HG02588 (cell line): ENCODE data around the gene SELL.
"Not testable (repeated sequence)": the region's sequence is repeated elsewhere in the genome, so short reads cannot be mapped to it uniquely, and the experiment has no call there.

ENCODE experiments used
- ATAC-seq: cut with Tn5 transposase; IDR thresholded peaks from one replicate; pipeline ENCODE4 v1.9.1; 2021; ENCODE audit warnings: mild to moderate bottlenecking, moderate library complexity; ENCODE audit not compliant: unreplicated experiment

The SELL gene

DNA sequence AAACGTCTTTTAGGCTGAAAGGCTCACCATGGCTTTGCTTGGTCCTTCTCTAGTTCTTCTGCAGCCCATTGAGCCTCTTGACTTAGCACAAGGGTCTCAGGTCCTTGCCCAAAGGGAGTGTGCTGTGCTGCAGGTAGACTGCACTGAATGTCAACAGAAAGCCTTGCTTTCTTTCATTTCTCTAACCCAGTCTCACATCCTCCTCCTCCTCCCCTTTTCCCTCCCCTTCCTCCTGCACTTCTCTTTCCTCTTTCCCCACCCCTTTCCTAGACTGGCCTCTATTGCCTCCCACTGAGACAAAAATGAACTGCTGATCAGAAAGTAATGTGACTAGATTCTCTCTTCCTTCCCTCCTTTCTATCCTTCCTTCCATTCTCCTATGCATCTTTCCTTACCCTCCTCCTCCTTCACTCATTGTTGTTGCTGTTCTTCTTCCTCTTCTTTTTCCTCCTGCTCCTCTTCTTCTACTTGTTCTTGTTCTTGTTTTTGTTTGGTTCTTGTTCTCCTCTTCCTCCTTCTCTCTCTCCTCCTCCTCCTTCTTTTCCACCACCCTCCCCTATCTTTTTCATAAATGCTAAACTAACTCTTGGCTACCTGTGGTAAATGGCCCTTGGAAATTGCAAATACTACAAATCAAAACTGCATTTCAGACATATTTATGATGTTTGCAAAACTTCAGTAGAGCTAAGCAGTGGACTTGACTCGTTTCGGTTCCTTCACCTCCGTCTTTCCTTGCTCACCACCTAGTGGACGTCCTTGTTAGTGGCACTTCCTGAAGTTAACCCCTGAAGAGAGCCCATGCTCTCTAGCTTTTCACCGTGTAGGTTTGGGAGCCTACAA lies at the start of gene SELL:
TSS of gene SELL (minus strand) at position 152 of the 840 bp plus-strand sequence. CDS start at position 30, 122 bp downstream.
- peak; percentile 81 for ATAC-seq

DNA sequence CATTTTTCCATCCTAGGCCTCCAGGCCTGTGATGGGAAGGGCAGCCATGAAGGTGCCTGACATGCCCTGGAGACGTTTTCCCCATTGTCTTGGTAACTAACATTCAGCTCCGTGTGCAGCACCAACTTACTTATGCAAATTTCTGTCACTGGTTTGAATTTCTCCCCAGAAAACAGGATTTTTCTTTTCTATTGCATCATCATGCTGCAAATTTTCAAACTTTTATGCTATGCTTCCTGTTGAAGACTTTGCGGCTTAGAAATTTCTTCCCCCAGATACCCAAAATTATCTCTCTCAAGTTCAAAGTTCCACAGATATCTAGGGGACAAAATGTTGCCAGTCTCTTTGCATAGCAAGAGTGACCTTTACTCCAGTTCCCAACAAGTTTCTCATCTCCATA lies 47.6 kb upstream of the SELL start:
- ATAC-seq: no peak

- ATAC-seq: no peak
These were observed 42.1 kb upstream of the SELL start for GRCh38 chr1:169753549-169753948.

- ATAC-seq: no peak
These were observed 38.6 kb upstream of the SELL start for GRCh38 chr1:169750041-169750440.

- ATAC-seq: no peak
These were observed 35.1 kb upstream of the SELL start for GRCh38 chr1:169746550-169746949.

GRCh38 chr1:169745015-169745861 lies 33.8 kb upstream of the SELL start:
- no peak for ATAC-seq

DNA sequence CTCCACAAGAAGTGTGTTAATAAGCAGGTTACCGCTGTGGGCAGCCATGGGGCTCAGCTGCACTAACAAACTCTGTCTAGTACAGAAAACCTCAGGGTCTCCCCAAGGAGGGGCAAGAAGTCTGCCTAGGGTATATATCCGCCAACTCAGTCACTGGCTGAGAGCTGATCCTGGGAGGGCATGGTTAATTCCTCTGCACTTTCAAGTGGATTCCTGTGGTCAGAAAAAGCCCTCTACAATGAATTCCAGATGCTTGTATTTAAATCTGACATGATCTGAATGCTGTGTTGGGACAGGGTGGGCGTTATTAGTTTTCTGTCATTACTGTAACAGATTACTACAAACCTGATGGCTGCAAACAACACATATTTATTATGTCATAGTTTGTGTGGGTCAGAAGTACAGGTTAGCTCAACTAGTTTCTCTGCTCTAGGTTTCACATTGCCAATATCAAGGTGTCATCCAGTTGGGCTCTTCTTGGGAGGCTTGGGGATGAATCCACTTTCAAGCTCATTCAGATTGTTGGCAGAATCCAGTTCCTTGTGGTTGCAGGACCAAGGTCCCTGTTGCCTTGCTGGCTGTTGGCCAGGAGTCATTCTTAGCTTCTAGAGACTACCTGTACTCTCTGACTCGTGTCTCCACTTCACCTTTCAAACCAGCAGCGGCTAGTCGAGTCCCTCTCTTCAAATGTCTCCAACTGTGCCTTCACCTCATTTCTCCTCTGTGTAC lies 30.4 kb upstream of the SELL start:
- no peak for ATAC-seq

DNA sequence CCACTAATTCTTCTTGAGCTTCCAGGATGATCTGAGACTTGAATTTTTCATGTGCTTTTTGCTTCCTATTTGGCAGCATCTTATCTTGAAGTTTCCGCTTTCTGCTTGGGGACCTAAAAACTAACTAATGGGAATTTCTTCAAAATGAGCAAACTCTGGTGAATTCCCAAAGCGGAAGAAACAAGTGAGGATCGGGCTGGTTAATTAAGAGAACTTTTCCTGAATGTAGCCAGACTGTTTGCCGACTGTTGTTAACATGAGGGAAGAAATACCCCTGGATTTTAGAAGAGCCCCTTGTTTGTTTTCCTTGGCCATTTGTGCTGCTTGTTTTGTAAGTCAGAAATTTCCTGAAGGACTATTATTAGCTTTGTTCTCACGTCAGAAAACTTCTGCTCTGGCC lies 28.6 kb upstream of the SELL start:
- ATAC-seq: no peak

DNA sequence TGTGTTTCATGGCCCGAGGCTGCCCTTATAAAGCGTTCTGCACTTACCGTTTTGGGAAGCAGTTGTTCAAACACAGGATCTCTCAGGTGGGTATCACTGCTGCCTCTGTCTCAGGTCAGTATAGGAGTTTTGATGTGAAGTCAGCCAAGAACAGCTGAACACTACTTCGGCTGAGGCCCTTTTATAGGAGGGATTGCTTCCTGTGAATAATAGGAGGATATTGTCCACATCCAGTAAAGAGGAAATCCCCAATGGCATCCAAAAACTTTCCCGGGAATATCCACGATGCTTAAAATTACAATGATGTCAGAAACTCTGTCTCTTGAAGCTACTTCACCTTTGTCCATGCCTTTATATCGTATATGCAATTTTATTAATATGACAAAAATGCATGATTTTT lies 22.5 kb upstream of the SELL start, which contains the start of gene SELE:
TSS of gene SELE (minus strand) at position 156 of the 400 bp plus-strand sequence. CDS start 467 bp downstream, outside the sequence.
- ATAC-seq: no peak

DNA sequence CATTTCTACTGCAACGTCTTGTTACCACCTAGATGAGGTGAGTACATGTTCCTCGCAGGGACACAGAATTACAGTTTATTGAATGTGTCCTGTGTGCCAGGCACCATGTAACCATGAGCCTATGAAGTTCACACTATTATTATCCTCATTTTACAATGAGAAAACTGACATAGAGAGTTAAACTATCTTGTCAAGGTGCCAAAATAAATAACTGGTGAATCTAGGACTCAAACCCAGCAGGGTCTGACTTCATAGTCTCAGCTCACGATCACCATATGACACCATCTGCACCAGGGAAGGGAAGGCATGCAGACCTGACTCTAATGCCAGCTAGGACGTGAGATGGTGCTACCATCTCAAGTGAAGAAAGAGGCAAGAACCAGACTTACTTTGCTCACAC lies 20.0 kb upstream of the SELL start:
- no peak for ATAC-seq

DNA sequence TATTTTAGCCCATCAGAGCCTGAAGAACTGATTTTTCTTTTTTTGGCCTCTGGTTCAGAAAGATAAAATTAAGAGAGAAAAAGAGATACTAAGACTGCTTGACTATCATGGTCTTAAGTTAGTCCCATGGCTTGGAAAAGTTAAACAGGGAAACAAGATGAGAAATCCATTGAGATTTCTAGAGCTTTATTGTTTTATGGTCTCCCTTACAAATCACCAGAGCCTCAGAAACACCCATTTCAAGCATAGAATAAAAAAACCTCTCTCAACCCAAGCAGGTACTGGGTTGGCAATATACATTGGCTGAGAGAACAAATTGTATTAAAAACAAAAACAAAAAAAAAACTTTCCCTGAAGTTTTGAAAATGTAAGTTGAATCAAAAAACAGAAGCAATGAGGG lies 18.6 kb upstream of the SELL start:
- no peak for ATAC-seq

DNA sequence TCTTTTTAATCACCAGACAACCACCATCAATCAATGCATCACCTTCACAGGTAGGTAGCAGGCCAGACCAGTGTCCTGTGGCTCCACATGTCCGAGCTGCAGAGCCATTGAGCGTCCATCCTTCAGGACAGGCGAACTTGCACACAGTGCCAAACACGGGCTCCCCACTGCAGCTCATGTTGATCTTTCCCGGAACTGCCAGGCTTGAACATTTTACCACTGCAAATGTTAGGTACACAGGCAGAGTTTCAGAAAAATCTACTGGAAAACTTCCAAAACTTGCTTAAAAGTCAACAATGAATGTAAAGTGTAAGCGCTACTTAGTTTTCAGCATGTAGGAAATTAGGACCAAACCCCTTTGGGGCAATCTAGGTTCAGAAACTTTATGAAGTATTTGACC lies 15.9 kb upstream of the SELL start:
- no peak for ATAC-seq

GRCh38 chr1:169726851-169727250 lies 15.4 kb upstream of the SELL start:
- no peak for ATAC-seq

DNA sequence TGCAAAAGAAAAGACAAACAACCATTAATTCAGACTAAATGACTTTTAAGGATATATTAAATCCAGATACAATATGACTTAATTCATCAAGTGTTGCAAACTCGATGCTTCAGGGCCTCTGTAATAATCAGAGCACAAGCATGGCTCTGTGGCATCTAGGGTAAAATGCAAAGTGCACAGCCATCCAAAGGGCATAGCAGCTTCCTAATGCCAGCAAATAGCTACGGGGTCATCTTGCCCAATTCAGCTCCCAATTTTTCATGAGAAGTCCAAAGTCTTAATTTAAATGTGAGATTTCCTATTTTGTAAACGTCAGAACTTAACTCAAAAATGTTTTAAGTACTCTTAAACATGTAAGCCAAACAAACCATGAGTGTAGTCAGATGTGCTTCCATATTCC lies 14.5 kb upstream of the SELL start:
- ATAC-seq: no peak

GRCh38 chr1:169724168-169724567 lies 12.7 kb upstream of the SELL start:
- ATAC-seq: no peak

DNA sequence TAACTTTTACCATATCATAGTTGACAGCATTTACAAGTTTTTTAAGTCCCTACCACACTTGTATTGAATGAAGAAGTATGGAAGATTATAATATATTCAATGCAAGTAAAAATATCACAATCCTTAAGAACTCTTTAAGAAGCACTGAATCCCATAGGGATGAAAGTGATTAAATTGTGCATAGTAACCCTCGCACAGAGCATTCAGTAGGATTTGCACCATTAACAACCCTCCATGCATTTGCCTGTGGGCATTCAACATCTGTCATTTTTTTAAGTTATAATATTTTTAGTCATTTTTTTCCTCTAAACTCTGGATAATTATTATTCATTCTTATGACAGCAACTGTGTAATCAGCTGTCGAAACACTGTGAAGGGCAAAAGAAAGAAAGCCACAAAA lies 12.3 kb upstream of the SELL start:
- no peak for ATAC-seq

DNA sequence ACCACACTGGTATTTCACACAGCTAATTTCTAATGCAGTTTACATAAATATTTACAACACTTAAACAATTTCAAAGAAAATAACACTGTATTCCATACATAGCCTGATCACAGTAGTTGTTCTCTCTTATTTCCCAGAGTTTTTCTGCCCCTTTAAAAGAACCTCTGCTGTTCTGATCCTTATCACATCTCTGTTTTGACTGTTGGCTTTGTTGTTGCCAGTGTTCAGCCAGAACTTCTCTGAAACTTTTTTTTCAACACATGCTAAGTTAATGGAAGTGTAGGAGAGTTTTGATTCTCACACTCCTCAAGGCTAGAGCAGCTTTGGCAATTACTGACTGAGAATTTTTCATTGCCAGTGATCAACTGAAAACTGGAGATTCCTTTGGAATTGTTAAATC lies 11.4 kb upstream of the SELL start:
- ATAC-seq: no peak

DNA sequence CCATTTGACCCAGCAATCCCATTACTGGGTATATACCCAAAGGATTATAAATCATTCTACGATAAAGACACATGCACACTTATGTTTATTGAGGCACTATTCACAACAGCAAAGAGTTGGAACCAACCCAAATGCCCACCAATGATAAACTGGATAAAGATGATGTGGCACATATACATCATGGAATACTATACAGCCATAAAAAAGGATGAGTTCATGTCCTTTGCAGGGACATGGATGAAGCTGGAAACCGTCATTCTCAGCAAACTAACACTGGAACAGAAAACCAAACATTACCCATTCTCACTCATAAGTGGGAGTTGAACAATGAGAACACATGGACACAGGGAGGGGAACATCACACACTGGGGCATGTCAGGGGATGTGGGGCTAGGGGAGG lies 3.7 kb upstream of the SELL start:
- not testable (repeated sequence) for ATAC-seq

- ATAC-seq: not testable (repeated sequence)
These were observed 1.7 kb upstream of the SELL start for GRCh38 chr1:169713090-169713489.

GRCh38 chr1:169712309-169712631 lies 850 bp upstream of the SELL start:
- no peak for ATAC-seq

DNA sequence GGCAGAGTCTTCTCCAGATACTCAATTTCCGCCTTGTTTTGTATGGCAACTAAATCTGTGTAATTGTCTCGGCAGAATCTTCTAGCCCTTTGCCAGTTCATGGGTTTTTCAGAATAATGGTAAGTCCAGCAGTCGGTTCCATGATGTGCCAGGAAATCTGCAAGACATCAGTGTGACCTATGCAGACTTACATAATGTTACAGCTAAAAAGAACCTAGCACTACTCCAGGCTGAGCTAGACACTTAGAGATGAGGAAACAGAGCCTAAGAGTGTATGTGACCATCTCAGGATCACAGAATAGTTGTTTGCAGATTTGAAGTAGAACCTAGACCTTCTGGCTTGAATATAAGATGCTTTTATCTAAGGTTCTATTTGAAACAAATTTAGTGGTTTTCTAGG lies 2.8 kb downstream of the SELL start:
- ATAC-seq: no peak
